K562 (cell line): ENCODE results near the gene MYH3. TPM values are rescaled to one million over a fixed set of nuclear protein-coding genes. Genes with fewer than 3 reads are reported as not detected.

Experiments
- ATAC-seq: fragments of 200-7000 bp; cut with Tn5 transposase; 3 replicates; pipeline ENCODE4 v1.9.1; 2020; ENCODE audit warnings: moderate library complexity
- BruUV-seq: library from RNA; stranded (reverse); fragments of 400-500 nt; replicated peaks from 2 replicates; lab custom pipeline; 2021; lab: Mats Ljungman, UMichigan
- CTCF ChIA-PET: fragments of 300-600 bp; formaldehyde crosslinking; extraction: SDS; loops from one replicate; lab custom pipeline; 2021; ENCODE audit warnings: low intra/inter-chr PET ratio; lab: Yijun Ruan, JAX
- POLR2A ChIA-PET: fragments of 300-600, 350-650 bp; sonication (Branson Sonifier 250); formaldehyde crosslinking; extraction: SDS; loops from one replicate; lab custom pipeline; 2021; ENCODE audit warnings: antibody characterized with exemption, inconsistent platforms; lab: Yijun Ruan, JAX
- DNase-seq, 4 experiments: peaks; one replicate each; pipeline versions ENCODE4 v3.0.0 to v3.0.0-alpha.2; 2011 to 2018; ENCODE audit warnings: low spot score in 3 of 4, mixed read lengths in 3 of 4; ENCODE audit errors: extremely low read depth in 1 of 4
- FAIRE-seq: peaks from 2 replicates; lab custom pipeline; 2011; peaks lifted over from hg19 to GRCh38; lab: Jason Lieb, UNC
- H2AFZ ChIP-seq: 2 replicates; pipeline ENCODE4 v1.6.0; 2011; ENCODE audit warnings: low read depth, low read length, control low read depth, inconsistent platforms
- H3K27ac ChIP-seq: fragments of 200-600 bp; 3 replicates; pipeline ENCODE4 v1.8.0; 2011; ENCODE audit warnings: low read depth, mild to moderate bottlenecking, control low read depth, inconsistent platforms, low read length, moderate library complexity, mixed read lengths; ENCODE audit errors: extremely low read depth
- H3K27me3 ChIP-seq, 2 experiments: fragments of 300-600 bp in 1 of 2; 2 replicates in 1 of 2; 3 replicates in 1 of 2; pipeline versions ENCODE4 v1.6.0 to v1.8.0; 2011; ENCODE audit warnings: inconsistent platforms in 2 of 2, low read length in 2 of 2, mild to moderate bottlenecking in 1 of 2, mixed read lengths in 1 of 2, moderate library complexity in 1 of 2; ENCODE audit not compliant: control insufficient read depth in 2 of 2, insufficient read depth in 2 of 2
- H3K36me3 ChIP-seq: fragments of 300-600 bp; 3 replicates; pipeline ENCODE4 v1.8.0; 2011; ENCODE audit warnings: mild to moderate bottlenecking, low read length, inconsistent platforms; ENCODE audit not compliant: control insufficient read depth, insufficient read depth
- H3K4me1 ChIP-seq, 2 experiments: fragments of 200-600 bp in 1 of 2; replicated peaks in 1 of 2; 2 replicates in 1 of 2; 3 replicates in 1 of 2; pipeline versions ENCODE4 v1.5.1 to v1.8.0; 2011; ENCODE audit warnings: inconsistent platforms in 2 of 2, low read length in 2 of 2, mild to moderate bottlenecking in 1 of 2, mixed read lengths in 1 of 2, moderate library complexity in 1 of 2; ENCODE audit not compliant: control insufficient read depth in 2 of 2, insufficient read depth in 2 of 2
- H3K4me2 ChIP-seq: 2 replicates; pipeline ENCODE4 v1.6.1; 2011; ENCODE audit warnings: low read length, control low read depth, inconsistent platforms, mixed read lengths; ENCODE audit not compliant: insufficient read depth
- H3K4me3 ChIP-seq: fragments of 200-600 bp; sonication (generic), shearing (Covaris generic); 2 replicates; pipeline ENCODE4 v1.5.1; 2016; ENCODE audit warnings: control low read depth, inconsistent platforms
- H3K79me2 ChIP-seq: fragments of 200-600 bp; 3 replicates; pipeline ENCODE4 v1.8.0; 2011; ENCODE audit warnings: low read length, inconsistent platforms; ENCODE audit not compliant: control insufficient read depth, insufficient read depth
- H3K9ac ChIP-seq, 2 experiments: 2 replicates each; pipeline versions ENCODE4 v1.6.0 to v1.6.1; 2011; ENCODE audit warnings: low read depth in 2 of 2, low read length in 2 of 2, control low read depth in 1 of 2, inconsistent platforms in 1 of 2, mild to moderate bottlenecking in 1 of 2, mixed read lengths in 1 of 2; ENCODE audit not compliant: insufficient read depth in 1 of 2
- H3K9me1 ChIP-seq: one replicate; pipeline ENCODE4 v1.6.0; 2011; ENCODE audit warnings: inconsistent platforms, mild to moderate bottlenecking, low read length, moderate library complexity; ENCODE audit not compliant: control insufficient read depth, insufficient read depth
- H3K9me3 ChIP-seq: replicated peaks from 2 replicates; pipeline ENCODE4 v1.5.1; 2011; ENCODE audit warnings: low read depth, low read length, inconsistent platforms; ENCODE audit not compliant: control insufficient read depth, insufficient read depth
- H4K20me1 ChIP-seq: replicated peaks from 2 replicates; pipeline ENCODE4 v1.6.1; 2011; ENCODE audit warnings: low read length, inconsistent platforms, mixed read lengths; ENCODE audit not compliant: control insufficient read depth, insufficient read depth
- CCAR2 ChIP-seq: fragments of 200-400 bp; formaldehyde crosslinking; IDR thresholded peaks from 2 replicates; pipeline ENCODE4 v1.6.1; 2017; ENCODE audit warnings: mild to moderate bottlenecking, low read depth, low read length
- DACH1 ChIP-seq: fragments of 450-650 bp; IDR thresholded peaks from 2 replicates; pipeline ENCODE4 v1.6.1; 2018; ENCODE audit not compliant: partially characterized antibody
- FOSL1 ChIP-seq: fragments of 200-800 bp; sonication (Bioruptor generic); conservative IDR thresholded peaks from 2 replicates; pipeline ENCODE4 v1.6.1; 2016; ENCODE audit warnings: missing genetic modification characterization, missing compliant biosample characterization
- NR3C1 ChIP-seq: sonication (generic); formaldehyde crosslinking; IDR thresholded peaks from 2 replicates; pipeline ENCODE4 v1.8.1; 2022; ENCODE audit warnings: missing genetic modification reagents
- PHF21A ChIP-seq: fragments of 450-650 bp; IDR thresholded peaks from 2 replicates; pipeline ENCODE4 v1.6.1; 2017; ENCODE audit warnings: low read depth, borderline replicate concordance
- POLR2AphosphoS5 ChIP-seq: IDR thresholded peaks from 2 replicates; pipeline ENCODE4 v1.6.1; 2011; ENCODE audit warnings: mild to moderate bottlenecking, low read depth, low read length, moderate library complexity; ENCODE audit not compliant: control insufficient read depth, insufficient read depth
- PTBP1 ChIP-seq: fragments of 200-400 bp; formaldehyde crosslinking; IDR thresholded peaks from 2 replicates; pipeline ENCODE4 v1.6.1; 2017; ENCODE audit warnings: low read depth, low read length
- RBBP5 ChIP-seq: fragments of 200-600 bp; sonication (generic); IDR thresholded peaks from 2 replicates; pipeline ENCODE4 v1.6.1; 2012; ENCODE audit warnings: borderline replicate concordance, mild to moderate bottlenecking, low read length, control low read depth, inconsistent platforms; ENCODE audit not compliant: insufficient read depth, poor library complexity, severe bottlenecking
- RBM22 ChIP-seq: fragments of 200-400 bp; formaldehyde crosslinking; IDR thresholded peaks from 2 replicates; pipeline ENCODE4 v1.6.1; 2018; ENCODE audit warnings: low read length, low read depth; ENCODE audit not compliant: poor library complexity, severe bottlenecking
- SREBF2 ChIP-seq: sonication (generic); formaldehyde crosslinking; IDR thresholded peaks from 2 replicates; pipeline ENCODE4 v1.4.0; 2020; ENCODE audit warnings: mild to moderate bottlenecking, missing genetic modification reagents
- STAT5B ChIP-seq: fragments of 250-450 bp; sonication (Bioruptor Pico); IDR thresholded peaks from 2 replicates; pipeline ENCODE4 v1.8.0; 2021; ENCODE audit warnings: mild to moderate bottlenecking, inconsistent platforms
- TAL1 ChIP-seq: fragments of 450-650 bp; IDR thresholded peaks from 2 replicates; pipeline ENCODE4 v1.6.1; 2016; ENCODE audit warnings: mild to moderate bottlenecking
- ZNF511 ChIP-seq: sonication (generic); formaldehyde crosslinking; IDR thresholded peaks from 2 replicates; pipeline ENCODE4 v1.8.0; 2022; ENCODE audit warnings: mild to moderate bottlenecking, missing genetic modification reagents
- ZNF586 ChIP-seq: fragments of 450-650 bp; formaldehyde crosslinking; conservative IDR thresholded peaks from 2 replicates; pipeline ENCODE4 v1.4.0; 2020; ENCODE audit warnings: mild to moderate bottlenecking, moderate library complexity
- ZNF77 ChIP-seq: fragments of 250-450 bp; sonication (Bioruptor Pico); IDR thresholded peaks from 2 replicates; pipeline ENCODE4 v1.5.0; 2020
- ZNF778 ChIP-seq: fragments of 450-650 bp; formaldehyde crosslinking; IDR thresholded peaks from 2 replicates; pipeline ENCODE4 v1.4.0; 2020; ENCODE audit warnings: mild to moderate bottlenecking, moderate library complexity
- WGBS: fragments of 100-300 bp; shearing (Covaris generic); methylation state at CpG from one replicate; pipeline ENCODE4 v1.1.6; 2016; ENCODE audit warnings: low coverage, mixed read lengths; ENCODE audit not compliant: insufficient coverage; ENCODE audit errors: missing lambda C conversion rate; 5-methylcytosine and 5-hydroxymethylcytosine counted together
- in situ Hi-C: fragments of 300-500 bp; cut with MboI; formaldehyde crosslinking; loops from 4 replicates; pipeline ENCODE4 v1.15.0; 2018; ENCODE audit warnings: inconsistent platforms, mixed read lengths
- intact Hi-C: fragments of 100-400 bp; cut with micrococcal nuclease; formaldehyde crosslinking; loops from 2 replicates; pipeline ENCODE4 v1.14.2; 2022
- polyA plus RNA-seq, 8 experiments: library from polyadenylated mRNA; depleted of rRNA in 4 of 8; stranded (reverse) in 5 of 8; unstranded in 3 of 8; fragments of >200 nt; fragmentation: Nextera tagmentation in 2 of 8; fragmentation: Illumina TruSeq in 1 of 8; extraction: Ambion mirVana in 2 of 8; extraction: Trizol in 1 of 8; gene quantifications; 2 replicates each; pipeline versions ENCODE4 v1.2.1 to v1.2.3, GENCODE V29; 2011 to 2014; ENCODE audit warnings: inconsistent platforms in 1 of 8, missing spikeins in 1 of 8
- total RNA-seq, 7 experiments: library from RNA; depleted of rRNA in 6 of 7; stranded (reverse); fragments of >200 nt in 6 of 7; fragmentation: Illumina TruSeq in 2 of 7; extraction: Trizol in 2 of 7; gene quantifications; 2 replicates each; pipeline versions ENCODE4 v1.2.1 to v1.2.3, GENCODE V29; 2011 to 2021; ENCODE audit warnings: low replicate concordance in 1 of 7

MYH3 gene
- total and polyA plus RNA-seq, 9 of the 15 experiments (the other 6 are each of a cell fraction or from before 2014, with no cell fraction given): 0.24 to 0.75 (median 0.40) TPM; not detected in 1

- BruUV-seq: no TSS peak
- no peak overlapping the region for H3K4me3 ChIP-seq
- FAIRE-seq: no peak
- no peaks in the 10 kb centered on the region for H3K4me1 ChIP-seq
- H3K9ac ChIP-seq: no peak overlapping the region
- in situ Hi-C loops (no loop called here), intact Hi-C loops (no loop called here)
- WGBS: 18% methylated on average over 2 of the region's 3 CpGs
- no peak for DNase-seq
- no peak for TF ChIP-seq POLR2AphosphoS5
- peak; percentile 24 for TF ChIP-seq DACH1
- no peaks in the 10 kb centered on the region for H3K9me3 ChIP-seq
- peaks cover 0 to 1% of the 10 kb centered on the region in 2 experiments; a peak in 2 of 5 replicates for H3K27me3 ChIP-seq
- H3K79me2 ChIP-seq: no peaks in the 10 kb centered on the region
- H3K27ac ChIP-seq: no peak overlapping the region
- H3K4me2 ChIP-seq: no peak overlapping the region
- H3K36me3 ChIP-seq: no peaks in the 10 kb centered on the region
- ChIA-PET CTCF (no interaction called here), POLR2A (no interaction called here)
- no peak overlapping the region for H2AFZ ChIP-seq
- H4K20me1 ChIP-seq: no peaks in the 10 kb centered on the region
- H3K9me1 ChIP-seq: no peaks in the 10 kb centered on the region
- ATAC-seq: no peak
Observed at GRCh38 chr17:10606110-10606509, 51.0 kb downstream of the MYH3 start.

GRCh38 chr17:10605221-10605783 lies 51.8 kb downstream of the MYH3 start:
- Histone ChIP-seq H3K9me3 (no peaks in the 10 kb centered on the region), H3K4me1 (no peaks in the 10 kb centered on the region), H4K20me1 (no peaks in the 10 kb centered on the region), H2AFZ (no peak overlapping the region), H3K27me3 (no peaks in the 10 kb centered on the region), H3K4me3 (no peak overlapping the region), H3K79me2 (no peaks in the 10 kb centered on the region), H3K4me2 (no peak overlapping the region), H3K36me3 (no peaks in the 10 kb centered on the region), H3K9ac (no peak overlapping the region), H3K27ac (no peak overlapping the region), H3K9me1 (no peaks in the 10 kb centered on the region)
- no peak for ATAC-seq
- BruUV-seq: no TSS peak
- ChIA-PET POLR2A (no interaction called here), CTCF (no interaction called here)
- intact Hi-C loops (no loop called here), in situ Hi-C loops (no loop called here)
- FAIRE-seq: no peak
- no peak for DNase-seq
- WGBS: 3% methylated on average over 5 of the region's 5 CpGs
- TF ChIP-seq RBBP5: no peak
- no peak for TF ChIP-seq CCAR2
- TF ChIP-seq ZNF77: no peak
- no peak for TF ChIP-seq RBM22
- no peak for TF ChIP-seq ZNF586 (CRISPR knock-in tag)
- no peak for TF ChIP-seq ZNF511 (CRISPR knock-in tag)
- TF ChIP-seq ZNF778 (CRISPR knock-in tag): no peak
- TF ChIP-seq PTBP1: no peak
- no peak for TF ChIP-seq FOSL1
- no peak for TF ChIP-seq PHF21A
- no peak for TF ChIP-seq TAL1
- TF ChIP-seq SREBF2: no peak
- no peak for TF ChIP-seq NR3C1 (CRISPR knock-in tag)
- no peak for TF ChIP-seq STAT5B (CRISPR knock-in tag)
